GM11168 (cell line): ENCODE measurements around the gene ITGAE.
"Not testable (repeated sequence)": the region's sequence is repeated elsewhere in the genome, so short reads cannot be mapped to it uniquely, and the experiment has no call there.

Experiments used
- in situ Hi-C: fragments of 300-500 bp; cut with MboI; formaldehyde crosslinking; loops from one replicate; pipeline ENCODE4 v1.12.0; 2022; ENCODE audit warnings: low sequenced_read_pairs; ENCODE audit not compliant: unreplicated experiment

Gene ITGAE

GRCh38 chr17:3740611-3741073 lies 60.3 kb downstream of the ITGAE start:
- in situ Hi-C loops = loop anchor here (10.0 kb wide), 1 partner anchor 64 kb away; the partner anchor contains the start of gene ITGAE

GRCh38 chr17:3739422-3740124 lies 61.4 kb downstream of the ITGAE start:
- in situ Hi-C loops = loop anchor here (5.0 to 10.0 kb wide), 3 partner anchors 55 to 88 kb away; partner anchors contain the start of gene ITGAE

DNA sequence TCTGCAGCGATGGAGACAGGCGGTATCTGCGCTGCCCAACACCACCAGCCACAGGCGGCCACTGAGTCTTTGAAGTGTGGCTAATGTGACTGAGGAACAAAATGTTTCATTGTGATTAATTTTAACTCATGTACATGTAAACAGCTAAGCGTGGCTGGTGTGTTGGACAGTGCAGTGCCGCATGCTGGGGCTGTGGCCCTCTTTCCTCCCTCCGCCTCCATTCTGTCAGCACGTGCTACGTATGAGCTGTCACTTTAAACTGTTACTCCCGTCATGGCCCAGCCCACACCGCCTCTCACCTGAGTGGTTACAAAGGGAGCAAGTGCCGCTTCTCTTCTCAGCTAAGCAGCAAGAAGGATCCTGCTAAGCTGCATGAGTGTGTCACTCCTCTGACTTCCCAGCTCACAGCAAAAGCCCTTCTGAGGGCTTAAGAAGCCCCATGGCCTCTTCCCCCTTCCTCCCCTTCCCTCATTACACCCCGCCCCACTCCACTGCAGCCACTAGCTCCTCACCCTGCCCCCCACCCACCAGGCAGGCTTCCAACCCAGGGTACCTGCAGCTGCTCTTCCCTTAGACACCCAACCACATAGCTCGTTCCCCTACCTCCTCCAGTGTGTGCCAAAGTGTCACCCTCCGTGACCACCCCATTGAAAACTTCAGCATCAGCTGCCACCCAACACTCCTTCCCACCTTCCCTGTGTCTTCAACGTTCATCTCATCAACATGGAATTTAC lies 62.3 kb downstream of the ITGAE start:
- in situ Hi-C loops = loop anchor here (5.0 to 10.0 kb wide), 2 partner anchors 54 to 89 kb away; no protein-coding TSS in a partner anchor

DNA sequence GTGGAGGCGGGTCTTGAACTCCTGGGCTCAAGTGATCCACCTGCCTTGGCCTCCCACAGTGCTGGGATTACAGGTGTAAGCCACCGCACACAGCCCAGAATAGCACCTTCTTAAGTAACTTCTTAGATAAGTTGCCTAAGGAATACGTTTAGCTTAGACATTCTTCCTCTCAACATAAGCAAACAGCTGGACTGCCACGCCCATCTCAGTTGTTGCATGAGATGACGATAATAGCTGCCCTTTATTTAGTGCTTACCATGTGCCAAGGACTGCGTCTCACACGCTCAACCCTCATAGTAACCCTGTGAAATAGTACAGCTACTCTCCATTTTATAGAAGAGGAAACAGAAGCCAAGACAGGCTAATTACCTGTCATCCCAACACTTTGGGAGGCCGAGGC lies 65.5 kb downstream of the ITGAE start:
- in situ Hi-C loops = loop anchor here (5.0 to 10.0 kb wide), 2 partner anchors 51 to 92 kb away; no protein-coding TSS in a partner anchor

- in situ Hi-C loops = loop anchor here (5.0 to 10.0 kb wide), 2 partner anchors 50 to 92 kb away; no protein-coding TSS in a partner anchor
Measured at GRCh38 chr17:3734911-3735276, 66.1 kb downstream of the ITGAE start.

DNA sequence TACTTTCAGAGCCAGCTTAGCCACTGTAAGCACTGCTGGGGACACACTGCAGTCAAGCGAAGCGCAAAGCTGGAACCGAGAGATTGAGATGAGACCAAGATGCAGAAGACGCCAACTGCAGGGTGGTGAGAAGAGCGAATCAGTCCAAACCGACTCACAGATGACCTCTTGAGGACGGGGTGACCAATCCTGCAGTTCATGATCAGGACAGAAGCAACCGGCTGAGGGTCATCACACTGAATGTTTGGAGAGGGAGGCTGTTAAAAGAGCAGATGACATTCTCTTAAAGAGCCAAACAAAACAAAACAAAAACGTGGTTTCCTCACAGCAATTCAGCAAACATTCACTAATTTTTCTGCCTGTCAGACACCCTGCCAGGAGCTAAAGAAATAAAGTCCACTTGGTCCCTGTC lies 68.8 kb downstream of the ITGAE start:
- in situ Hi-C loops = loop anchor here (10.0 kb wide), 1 partner anchor 47 kb away; no protein-coding TSS in a partner anchor

DNA sequence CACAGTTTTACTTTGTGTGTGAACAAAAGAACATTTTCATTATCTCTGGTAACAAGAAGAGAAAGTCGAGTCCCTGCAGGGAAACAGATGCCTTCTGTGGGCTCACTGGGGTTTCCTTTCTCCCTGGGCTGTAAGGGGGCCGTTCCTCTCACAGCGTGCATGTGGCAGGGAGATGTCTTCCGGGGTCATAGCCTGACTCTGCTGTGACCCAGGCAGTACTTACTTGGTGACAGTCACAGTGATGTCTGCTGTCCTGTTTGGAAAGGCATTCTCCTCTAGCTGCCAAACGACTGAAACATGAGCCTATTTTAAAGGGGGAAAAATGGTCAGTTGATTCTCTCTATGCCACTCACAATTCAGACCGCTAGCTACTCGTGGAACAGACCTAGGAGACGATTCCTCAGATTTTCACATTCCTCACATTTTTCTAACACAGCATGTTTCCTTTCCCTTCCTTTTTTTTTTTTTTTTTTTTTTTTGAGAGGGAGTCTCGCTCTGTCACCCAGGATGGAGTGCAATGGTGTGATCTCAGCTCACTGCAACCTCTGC lies 70.0 kb downstream of the ITGAE start:
- in situ Hi-C loops = loop anchor here (10.0 kb wide), 1 partner anchor 46 kb away; no protein-coding TSS in a partner anchor

GRCh38 chr17:3729881-3730280 lies 71.1 kb downstream of the ITGAE start:
- in situ Hi-C loops = loop anchor here (10.0 kb wide), 1 partner anchor 45 kb away; no protein-coding TSS in a partner anchor

GRCh38 chr17:3728099-3728498 lies 72.9 kb downstream of the ITGAE start:
- in situ Hi-C loops = not testable (repeated sequence)

DNA sequence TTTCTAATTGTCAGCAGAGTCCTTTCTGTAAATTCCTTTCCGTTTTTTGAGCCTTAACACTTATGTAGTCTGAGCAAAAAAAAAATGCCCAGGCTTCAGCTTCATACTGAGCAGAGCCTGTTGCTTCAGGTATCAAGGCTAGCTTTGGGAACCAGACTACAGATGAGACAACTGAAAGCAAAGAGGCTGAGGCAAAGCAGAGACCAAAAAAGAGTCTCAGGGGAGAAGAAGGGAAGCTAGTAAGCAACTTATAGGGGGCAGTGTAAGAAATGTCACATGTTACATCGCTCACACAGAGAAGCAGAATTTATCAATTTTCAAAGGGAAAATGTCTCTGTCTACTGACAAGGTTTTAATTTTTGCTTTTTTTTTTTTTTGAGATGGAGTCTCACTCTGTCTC lies 73.9 kb downstream of the ITGAE start:
- in situ Hi-C loops = no loop called here

- in situ Hi-C loops = no loop called here
Measured at GRCh38 chr17:3724378-3725077, 76.5 kb downstream of the ITGAE start.

GRCh38 chr17:3723556-3724377 lies 77.2 kb downstream of the ITGAE start, which contains the start of gene HASPIN:
HASPIN (plus strand) TSS chr17:3723903; CDS start chr17:3723936, 33 bp downstream.
- in situ Hi-C loops = no loop called here

GRCh38 chr17:3723188-3723555 lies 77.8 kb downstream of the ITGAE start:
- in situ Hi-C loops = no loop called here

- in situ Hi-C loops = no loop called here
Measured at GRCh38 chr17:3722716-3723115, 78.3 kb downstream of the ITGAE start.

GRCh38 chr17:3719265-3719664 lies 81.7 kb downstream of the ITGAE start:
- in situ Hi-C loops = no loop called here

GRCh38 chr17:3718201-3718600 lies 82.8 kb downstream of the ITGAE start:
- in situ Hi-C loops = no loop called here

DNA sequence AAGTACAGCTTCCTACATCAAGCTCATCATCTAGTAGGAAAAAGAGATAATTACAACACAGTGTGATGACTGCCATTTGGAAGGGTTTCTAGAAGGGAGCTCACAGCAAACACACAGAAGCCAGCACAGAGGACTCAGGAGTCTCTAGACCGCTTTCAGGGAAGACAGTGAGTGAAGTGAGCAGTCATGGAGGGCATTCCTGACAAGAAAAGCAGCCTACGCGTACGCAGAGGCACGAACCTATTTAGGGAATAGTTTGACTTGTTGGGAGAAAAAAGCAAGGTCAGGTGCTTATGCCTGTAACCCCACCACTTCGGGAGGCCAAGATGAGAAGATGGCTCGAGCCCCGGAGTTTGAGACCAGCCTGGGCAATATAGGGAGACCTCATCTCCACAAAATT lies 85.7 kb downstream of the ITGAE start:
- in situ Hi-C loops = no loop called here

- in situ Hi-C loops = no loop called here
Measured at GRCh38 chr17:3712811-3713463, 88.1 kb downstream of the ITGAE start.

- in situ Hi-C loops = no loop called here
Measured at GRCh38 chr17:3710951-3711383, 90.0 kb downstream of the ITGAE start.
